Tibial nerve (tissue), 4 donors: ENCODE data around the gene SMIM31.

Experiments used
- CTCF ChIP-seq, 5 experiments: fragments of 200-600 bp in 3 of 5; fragments of 450-650 bp in 2 of 5; sonication (generic) in 3 of 5; IDR thresholded peaks; one replicate each; pipeline ENCODE4 v1.5.1; 2016 to 2019; ENCODE audit warnings: antibody characterized with exemption in 5 of 5, mild to moderate bottlenecking in 3 of 5, moderate library complexity in 2 of 5
- EP300 ChIP-seq, 2 donors: sonication (generic); formaldehyde crosslinking; IDR thresholded peaks; one replicate each; pipeline ENCODE4 v1.6.1; 2017; ENCODE audit warnings: antibody characterized with exemption in 2 of 2, mild to moderate bottlenecking in 1 of 2

GRCh38 chr4:164725066-164725465 is 28.9 kb upstream of the SMIM31 start:
- TF ChIP-seq CTCF (IDR thresholded peaks at IDR 0.05) = no peak
- no peak for TF ChIP-seq EP300 (IDR thresholded peaks at IDR 0.05)
